ENCODE measurements around the gene KLK4. TPM values are rescaled to one million over a fixed set of nuclear protein-coding genes. Genes with fewer than 3 reads are reported as not detected.

Gene KLK4
- total RNA-seq, 1 experiment from 2014 or later = 0.70 TPM

- no peak overlapping the region for H3K27ac Mint-ChIP-seq
- no peak overlapping the region for H3K4me3 Mint-ChIP-seq
- CTCF ChIA-PET = interaction anchor here (1.0 to 1.9 kb wide), 3 partner anchors 25 to 74 kb away, joined by 3 to 6 read pairs (median 5); partner anchors contain the start of gene KLK10
- no peaks in the 10 kb centered on the region for H3K36me3 Mint-ChIP-seq
- H3K4me1 Mint-ChIP-seq = peaks cover 3% of the 10 kb centered on the region; the same call in 1 of the 2 replicates
- TF ChIP-seq NR1H2 (CRISPR knock-in tag; IDR thresholded peaks at IDR 0.05) (no peak), CBFB (CRISPR knock-in tag; IDR thresholded peaks at IDR 0.05; ENCODE audit: low read depth) (no peak), ZNF263 (CRISPR knock-in tag; IDR thresholded peaks at IDR 0.05; ENCODE audit: low read depth) (no peak), TEAD4 (CRISPR knock-in tag; IDR thresholded peaks at IDR 0.05) (no peak), MLX (CRISPR knock-in tag; IDR thresholded peaks at IDR 0.05) (no peak), ZNF317 (CRISPR knock-in tag; IDR thresholded peaks at IDR 0.05; ENCODE audit: borderline replicate concordance, low read depth) (no peak), IRF2 (CRISPR knock-in tag; IDR thresholded peaks at IDR 0.05; ENCODE audit: borderline replicate concordance, low read depth) (no peak), ESRRA (CRISPR knock-in tag; IDR thresholded peaks at IDR 0.05; ENCODE audit: borderline replicate concordance) (no peak), NFYB (CRISPR knock-in tag; conservative IDR thresholded peaks at IDR 0.05; ENCODE audit: low read depth) (no peak), CDX4 (CRISPR knock-in tag; IDR thresholded peaks at IDR 0.05; ENCODE audit: borderline replicate concordance) (no peak), ERG (CRISPR knock-in tag; IDR thresholded peaks at IDR 0.05) (no peak), TCF7 (CRISPR knock-in tag; IDR thresholded peaks at IDR 0.05; ENCODE audit: low read depth) (no peak), KAT7 (CRISPR knock-in tag; IDR thresholded peaks at IDR 0.05; ENCODE audit: borderline replicate concordance) (no peak), MAX (CRISPR knock-in tag; IDR thresholded peaks at IDR 0.05) (no peak)
- TF ChIP-seq, protein P1, sequence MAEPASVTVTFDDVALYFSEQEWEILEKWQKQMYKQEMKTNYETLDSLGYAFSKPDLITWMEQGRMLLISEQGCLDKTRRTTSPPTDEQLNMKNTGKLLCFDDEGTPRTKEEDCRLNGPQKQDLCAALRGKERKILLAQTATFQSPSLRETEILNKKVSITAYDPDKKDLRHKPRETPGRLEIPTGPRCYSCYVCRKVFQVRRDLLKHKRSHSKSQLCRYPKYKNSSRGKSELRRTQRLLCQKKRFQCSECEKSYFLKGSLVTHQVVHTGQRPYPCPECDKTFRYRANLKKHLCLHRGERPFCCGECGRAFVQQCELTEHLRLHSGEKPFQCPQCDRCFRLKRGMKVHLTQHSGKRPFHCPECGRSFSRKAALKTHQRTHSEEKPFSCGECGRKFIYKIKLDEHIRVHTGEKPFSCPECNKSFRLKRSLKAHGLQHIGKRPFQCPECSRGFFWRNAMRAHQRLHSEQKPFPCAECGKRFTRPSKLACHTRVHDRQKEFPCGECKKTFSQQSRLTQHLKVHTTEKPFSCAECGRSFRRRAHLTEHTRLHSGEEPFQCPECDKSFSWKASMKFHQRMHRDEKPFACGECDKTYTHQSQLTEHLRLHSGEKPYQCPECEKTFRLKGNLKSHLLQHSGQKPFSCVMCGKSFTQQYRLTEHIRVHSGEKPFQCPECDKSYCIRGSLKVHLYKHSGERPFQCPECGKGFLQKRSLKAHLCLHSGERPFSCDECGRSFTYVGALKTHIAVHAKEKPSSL (CRISPR knock-in tag; conservative IDR thresholded peaks at IDR 0.05) = no peak
- TF ChIP-seq, protein P2, sequence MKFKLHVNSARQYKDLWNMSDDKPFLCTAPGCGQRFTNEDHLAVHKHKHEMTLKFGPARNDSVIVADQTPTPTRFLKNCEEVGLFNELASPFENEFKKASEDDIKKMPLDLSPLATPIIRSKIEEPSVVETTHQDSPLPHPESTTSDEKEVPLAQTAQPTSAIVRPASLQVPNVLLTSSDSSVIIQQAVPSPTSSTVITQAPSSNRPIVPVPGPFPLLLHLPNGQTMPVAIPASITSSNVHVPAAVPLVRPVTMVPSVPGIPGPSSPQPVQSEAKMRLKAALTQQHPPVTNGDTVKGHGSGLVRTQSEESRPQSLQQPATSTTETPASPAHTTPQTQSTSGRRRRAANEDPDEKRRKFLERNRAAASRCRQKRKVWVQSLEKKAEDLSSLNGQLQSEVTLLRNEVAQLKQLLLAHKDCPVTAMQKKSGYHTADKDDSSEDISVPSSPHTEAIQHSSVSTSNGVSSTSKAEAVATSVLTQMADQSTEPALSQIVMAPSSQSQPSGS (CRISPR knock-in tag; IDR thresholded peaks at IDR 0.05; ENCODE audit: borderline replicate concordance, low read depth) = no peak
- peaks cover 34% of the 10 kb centered on the region for H3K27me3 Mint-ChIP-seq (ENCODE audit: low read depth)
- DNase-seq (ENCODE audit: low spot score) (no peak), ATAC-seq (no peak)
- H3K9me3 Mint-ChIP-seq = peaks cover 8% of the 10 kb centered on the region
- POLR2A ChIA-PET = no interaction called here
These were observed 35.9 kb upstream of the KLK4 start for GRCh38 chr19:50947123-50947522.

DNA sequence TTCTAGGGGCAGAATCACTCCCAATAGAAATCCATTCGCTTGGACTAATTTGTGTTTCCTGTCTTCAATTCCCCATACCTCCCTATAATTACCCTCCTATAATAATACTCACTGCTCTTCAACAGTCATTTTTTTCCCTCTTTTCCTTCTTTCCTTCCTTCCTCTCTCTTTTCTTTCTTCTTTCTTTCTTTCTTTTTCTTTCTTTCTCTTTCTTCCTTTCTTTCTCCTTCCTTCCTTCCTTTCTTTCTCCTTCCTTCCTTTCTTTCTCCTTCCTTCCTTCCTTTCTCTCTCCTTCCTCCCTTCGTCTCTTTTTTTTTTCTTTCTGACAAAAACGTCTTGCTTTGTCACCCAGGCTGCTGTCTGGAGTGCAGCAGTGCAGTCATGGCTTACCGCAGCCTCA, 33.6 kb upstream of the KLK4 start:
- Mint-ChIP-seq H3K36me3 (no peaks in the 10 kb centered on the region), H3K27me3 (ENCODE audit: low read depth) (peaks cover 38% of the 10 kb centered on the region), H3K4me1 (no peaks in the 10 kb centered on the region; the same call in 1 of the 2 replicates), H3K9me3 (peaks cover 20% of the 10 kb centered on the region), H3K27ac (no peak overlapping the region), H3K4me3 (no peak overlapping the region)
- TF ChIP-seq NR3C1 (CRISPR knock-in tag; conservative IDR thresholded peaks at IDR 0.05; ENCODE audit: low read depth) = no peak
- no peak for TF ChIP-seq IRF2 (CRISPR knock-in tag; IDR thresholded peaks at IDR 0.05; ENCODE audit: borderline replicate concordance, low read depth)
- TF ChIP-seq ZNF138 (CRISPR knock-in tag; conservative IDR thresholded peaks at IDR 0.05) = no peak
- TF ChIP-seq PREB (CRISPR knock-in tag; IDR thresholded peaks at IDR 0.05; ENCODE audit: borderline replicate concordance) = no peak
- TF ChIP-seq CTCF (IDR thresholded peaks at IDR 0.05) = no peak
- no peak for TF ChIP-seq OVOL2 (CRISPR knock-in tag; IDR thresholded peaks at IDR 0.05; ENCODE audit: borderline replicate concordance)
- no peak for TF ChIP-seq ESRRA (CRISPR knock-in tag; IDR thresholded peaks at IDR 0.05; ENCODE audit: borderline replicate concordance)
- no peak for TF ChIP-seq FOXK1 (CRISPR knock-in tag; IDR thresholded peaks at IDR 0.05)
- TF ChIP-seq SMAD4 (CRISPR knock-in tag; IDR thresholded peaks at IDR 0.05) = no peak
- no peak for TF ChIP-seq MYBL2 (CRISPR knock-in tag; IDR thresholded peaks at IDR 0.05)
- no peak for TF ChIP-seq ERG (CRISPR knock-in tag; IDR thresholded peaks at IDR 0.05)
- TF ChIP-seq NR1H2 (CRISPR knock-in tag; IDR thresholded peaks at IDR 0.05) = no peak
- ATAC-seq = no peak
- CTCF ChIA-PET = no interaction called here
- POLR2A ChIA-PET = no interaction called here
- DNase-seq (ENCODE audit: low spot score) = no peak

Measured in WTC11 (cell line).